Sigmoid colon (tissue), 4 donors: ENCODE measurements around the gene NTM.

Experiments
- EP300 ChIP-seq, 4 donors: sonication (generic); formaldehyde crosslinking; IDR thresholded peaks; one replicate each; pipeline ENCODE4 v1.6.1; 2017; ENCODE audit warnings: antibody characterized with exemption in 4 of 4
- POLR2A ChIP-seq, 2 donors: fragments of 450-650 bp; IDR thresholded peaks; one replicate each; pipeline ENCODE4 v1.6.1; 2016; ENCODE audit warnings: antibody characterized with exemption in 2 of 2, mild to moderate bottlenecking in 2 of 2, moderate library complexity in 2 of 2
- TF ChIP-seq, protein P1 (sequence below), 4 experiments: fragments of 450-650 bp in 3 of 4; fragments of 200-600 bp in 1 of 4; IDR thresholded peaks; one replicate each; pipeline ENCODE4 v1.5.1; 2016 to 2019; ENCODE audit warnings: antibody characterized with exemption in 4 of 4, mild to moderate bottlenecking in 3 of 4, moderate library complexity in 2 of 4

GRCh38 chr11:131690776-131691175 is 320.4 kb downstream of the NTM start:
- TF ChIP-seq, protein P1, sequence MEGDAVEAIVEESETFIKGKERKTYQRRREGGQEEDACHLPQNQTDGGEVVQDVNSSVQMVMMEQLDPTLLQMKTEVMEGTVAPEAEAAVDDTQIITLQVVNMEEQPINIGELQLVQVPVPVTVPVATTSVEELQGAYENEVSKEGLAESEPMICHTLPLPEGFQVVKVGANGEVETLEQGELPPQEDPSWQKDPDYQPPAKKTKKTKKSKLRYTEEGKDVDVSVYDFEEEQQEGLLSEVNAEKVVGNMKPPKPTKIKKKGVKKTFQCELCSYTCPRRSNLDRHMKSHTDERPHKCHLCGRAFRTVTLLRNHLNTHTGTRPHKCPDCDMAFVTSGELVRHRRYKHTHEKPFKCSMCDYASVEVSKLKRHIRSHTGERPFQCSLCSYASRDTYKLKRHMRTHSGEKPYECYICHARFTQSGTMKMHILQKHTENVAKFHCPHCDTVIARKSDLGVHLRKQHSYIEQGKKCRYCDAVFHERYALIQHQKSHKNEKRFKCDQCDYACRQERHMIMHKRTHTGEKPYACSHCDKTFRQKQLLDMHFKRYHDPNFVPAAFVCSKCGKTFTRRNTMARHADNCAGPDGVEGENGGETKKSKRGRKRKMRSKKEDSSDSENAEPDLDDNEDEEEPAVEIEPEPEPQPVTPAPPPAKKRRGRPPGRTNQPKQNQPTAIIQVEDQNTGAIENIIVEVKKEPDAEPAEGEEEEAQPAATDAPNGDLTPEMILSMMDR (IDR thresholded peaks at IDR 0.05): no peak
- TF ChIP-seq POLR2A (IDR thresholded peaks at IDR 0.05) (no peak), EP300 (IDR thresholded peaks at IDR 0.05) (no peak)
